SKM-1 treated with dmso at 0.1 percent for 144 hours (cell line): Measurements from ENCODE around the gene HYLS1.

ENCODE experiments used
- DNase-seq: peaks from one replicate; lab custom pipeline; 2025; ENCODE audit not compliant: unreplicated experiment; lab: John Stamatoyannopoulos, UW

The HYLS1 gene

GRCh38 chr11:125932301-125932700 lies 44.8 kb downstream of the HYLS1 start:
- DNase-seq = no peak

- DNase-seq = no peak
These were observed 45.8 kb downstream of the HYLS1 start for GRCh38 chr11:125933030-125933813.

GRCh38 chr11:125934473-125934872 lies 47.0 kb downstream of the HYLS1 start:
- no peak for DNase-seq

GRCh38 chr11:125935056-125935455 lies 47.6 kb downstream of the HYLS1 start:
- DNase-seq = no peak

GRCh38 chr11:125935618-125936199 lies 48.2 kb downstream of the HYLS1 start:
- DNase-seq = no peak

- no peak for DNase-seq
These were observed 51.0 kb downstream of the HYLS1 start for GRCh38 chr11:125938418-125938817.

- DNase-seq = no peak
These were observed 51.6 kb downstream of the HYLS1 start for GRCh38 chr11:125939081-125939521.

GRCh38 chr11:125940145-125940544 lies 52.7 kb downstream of the HYLS1 start:
- DNase-seq = no peak

GRCh38 chr11:125941267-125941618 lies 53.8 kb downstream of the HYLS1 start:
- no peak for DNase-seq

GRCh38 chr11:125941619-125942611 lies 54.4 kb downstream of the HYLS1 start:
- DNase-seq = no peak

GRCh38 chr11:125942771-125943428 lies 55.4 kb downstream of the HYLS1 start:
- no peak for DNase-seq

- no peak for DNase-seq
These were observed 56.3 kb downstream of the HYLS1 start for GRCh38 chr11:125943661-125944349.

GRCh38 chr11:125944350-125945010 lies 57.0 kb downstream of the HYLS1 start:
- DNase-seq = no peak

- DNase-seq = no peak
These were observed 57.7 kb downstream of the HYLS1 start for GRCh38 chr11:125945011-125945796.

- DNase-seq = no peak
These were observed 58.5 kb downstream of the HYLS1 start, which contains the start of gene VSIG10L2 for GRCh38 chr11:125945797-125946520. TSS of gene VSIG10L2 (plus strand) at chr11:125946044. CDS start at chr11:125946056, 12 bp downstream.

- no peak for DNase-seq
These were observed 59.4 kb downstream of the HYLS1 start for GRCh38 chr11:125946712-125947418.

- DNase-seq = no peak
These were observed 60.2 kb downstream of the HYLS1 start for GRCh38 chr11:125947419-125948277.
